HG03378 (cell line): ENCODE results near the gene SACS.

Source experiments
- ATAC-seq: cut with Tn5 transposase; IDR thresholded peaks from one replicate; pipeline ENCODE4 v1.9.1; 2021; ENCODE audit warnings: mild to moderate bottlenecking, moderate library complexity; ENCODE audit not compliant: unreplicated experiment

The SACS gene, protein sequence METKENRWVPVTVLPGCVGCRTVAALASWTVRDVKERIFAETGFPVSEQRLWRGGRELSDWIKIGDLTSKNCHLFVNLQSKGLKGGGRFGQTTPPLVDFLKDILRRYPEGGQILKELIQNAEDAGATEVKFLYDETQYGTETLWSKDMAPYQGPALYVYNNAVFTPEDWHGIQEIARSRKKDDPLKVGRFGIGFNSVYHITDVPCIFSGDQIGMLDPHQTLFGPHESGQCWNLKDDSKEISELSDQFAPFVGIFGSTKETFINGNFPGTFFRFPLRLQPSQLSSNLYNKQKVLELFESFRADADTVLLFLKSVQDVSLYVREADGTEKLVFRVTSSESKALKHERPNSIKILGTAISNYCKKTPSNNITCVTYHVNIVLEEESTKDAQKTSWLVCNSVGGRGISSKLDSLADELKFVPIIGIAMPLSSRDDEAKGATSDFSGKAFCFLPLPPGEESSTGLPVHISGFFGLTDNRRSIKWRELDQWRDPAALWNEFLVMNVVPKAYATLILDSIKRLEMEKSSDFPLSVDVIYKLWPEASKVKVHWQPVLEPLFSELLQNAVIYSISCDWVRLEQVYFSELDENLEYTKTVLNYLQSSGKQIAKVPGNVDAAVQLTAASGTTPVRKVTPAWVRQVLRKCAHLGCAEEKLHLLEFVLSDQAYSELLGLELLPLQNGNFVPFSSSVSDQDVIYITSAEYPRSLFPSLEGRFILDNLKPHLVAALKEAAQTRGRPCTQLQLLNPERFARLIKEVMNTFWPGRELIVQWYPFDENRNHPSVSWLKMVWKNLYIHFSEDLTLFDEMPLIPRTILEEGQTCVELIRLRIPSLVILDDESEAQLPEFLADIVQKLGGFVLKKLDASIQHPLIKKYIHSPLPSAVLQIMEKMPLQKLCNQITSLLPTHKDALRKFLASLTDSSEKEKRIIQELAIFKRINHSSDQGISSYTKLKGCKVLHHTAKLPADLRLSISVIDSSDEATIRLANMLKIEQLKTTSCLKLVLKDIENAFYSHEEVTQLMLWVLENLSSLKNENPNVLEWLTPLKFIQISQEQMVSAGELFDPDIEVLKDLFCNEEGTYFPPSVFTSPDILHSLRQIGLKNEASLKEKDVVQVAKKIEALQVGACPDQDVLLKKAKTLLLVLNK (N-terminal part only)

DNA sequence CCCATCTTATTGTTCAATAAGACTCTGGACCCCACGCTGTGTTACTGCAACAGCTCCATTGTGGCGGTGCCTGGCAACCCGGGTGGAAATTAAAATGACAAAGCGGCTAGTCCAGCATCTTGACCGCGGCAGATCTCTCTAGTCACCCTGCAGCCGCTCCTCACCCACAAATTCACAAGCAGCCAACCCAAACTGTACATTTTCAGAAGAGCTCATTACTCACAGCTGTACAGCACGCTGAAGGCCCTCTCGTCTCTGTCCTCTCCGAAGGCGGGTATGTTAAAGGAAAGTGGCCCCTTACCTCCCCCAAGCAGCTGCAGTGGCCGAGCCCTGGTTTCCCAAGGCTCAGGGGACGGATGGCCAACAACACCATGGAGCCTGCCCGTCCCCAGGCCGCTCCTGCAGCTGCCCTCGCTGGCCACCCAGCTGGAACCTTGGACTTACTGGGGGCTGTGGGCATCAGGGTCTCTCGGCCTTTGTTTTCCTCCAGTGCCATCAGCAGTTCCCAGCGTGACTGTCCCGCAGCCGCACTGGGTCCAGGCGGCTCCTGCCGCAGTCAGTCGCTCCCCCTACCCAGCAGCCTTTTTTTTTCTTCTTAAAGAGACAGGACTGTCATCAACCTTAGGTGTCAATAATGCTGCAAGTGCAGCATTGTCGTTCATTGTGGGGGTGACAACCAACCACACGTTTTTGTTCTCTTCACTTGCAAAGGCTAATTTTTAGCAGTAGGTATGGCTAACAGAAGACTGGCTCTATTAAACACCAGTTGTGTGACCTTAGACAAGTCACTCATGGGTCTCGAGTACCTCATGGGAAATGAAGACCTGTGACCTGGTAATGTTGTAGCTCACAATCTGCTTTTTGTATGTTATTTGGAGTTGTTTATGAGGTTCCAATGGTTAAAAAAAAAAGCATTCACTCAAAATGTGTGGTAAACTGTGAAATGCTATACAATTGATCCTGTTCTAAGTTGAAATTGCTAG, at the start of gene SACS:
SACS (minus strand) TSS at position 532 of the 983 bp plus-strand sequence. CDS start 22,463 bp downstream, outside the sequence.
- ATAC-seq: no peak

DNA sequence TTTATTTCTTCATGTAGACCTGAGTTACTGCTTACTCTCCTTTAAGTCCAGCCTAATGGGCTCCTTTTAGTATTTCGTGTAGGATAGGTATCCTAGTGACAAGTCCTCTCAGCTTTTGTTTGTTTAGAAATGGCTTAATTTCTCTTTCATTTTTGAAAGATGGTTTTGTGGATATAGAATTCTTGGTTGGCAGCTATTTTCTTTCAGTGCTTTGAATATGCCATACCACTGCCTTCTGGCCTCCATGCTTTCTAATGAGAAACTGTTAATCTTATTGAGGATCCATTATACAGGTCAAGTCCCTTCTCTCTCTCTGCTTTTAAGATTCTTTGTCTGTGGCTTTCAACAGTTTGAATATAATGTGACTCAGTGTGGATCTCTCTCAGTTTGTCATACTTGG, 46.8 kb upstream of the SACS start:
- no peak for ATAC-seq

DNA sequence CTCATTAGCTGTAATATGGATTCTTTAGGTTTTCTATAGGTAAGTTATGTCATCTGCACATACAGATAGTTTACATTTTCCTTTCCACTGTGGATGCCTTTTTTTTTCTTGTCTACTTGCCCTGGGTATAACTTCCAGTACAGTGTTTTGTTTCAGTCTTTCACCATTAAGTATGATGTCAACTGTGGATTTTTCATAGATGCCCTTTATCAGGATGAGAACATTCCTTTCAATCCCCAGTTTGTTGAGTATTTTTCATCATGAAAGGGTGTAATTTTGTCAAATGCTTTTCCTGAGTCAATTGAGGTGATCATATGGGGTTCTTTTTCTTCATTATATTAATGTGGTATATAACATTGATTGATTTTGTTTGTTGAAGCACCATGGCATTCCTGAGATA, 43.6 kb upstream of the SACS start:
- ATAC-seq: no peak

DNA sequence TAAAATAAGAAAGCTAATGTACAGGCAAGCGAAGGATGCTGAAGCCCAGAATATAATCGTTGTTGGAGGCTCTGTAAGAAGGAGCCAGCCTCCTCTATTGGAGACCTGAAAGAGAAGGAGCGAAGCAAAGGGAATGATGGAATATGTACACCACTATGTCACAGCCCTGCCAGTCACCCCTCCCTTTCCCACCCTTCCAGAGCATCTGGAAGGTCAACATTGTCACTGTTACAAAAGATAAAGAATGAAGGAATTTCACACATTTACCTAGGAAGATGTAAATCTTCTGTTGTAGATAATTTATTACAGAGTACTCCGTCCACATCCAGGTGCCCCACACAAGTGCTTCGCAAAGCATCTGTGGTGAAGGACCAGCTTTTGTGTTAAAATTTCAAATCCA, 39.7 kb upstream of the SACS start:
- ATAC-seq: no peak

DNA sequence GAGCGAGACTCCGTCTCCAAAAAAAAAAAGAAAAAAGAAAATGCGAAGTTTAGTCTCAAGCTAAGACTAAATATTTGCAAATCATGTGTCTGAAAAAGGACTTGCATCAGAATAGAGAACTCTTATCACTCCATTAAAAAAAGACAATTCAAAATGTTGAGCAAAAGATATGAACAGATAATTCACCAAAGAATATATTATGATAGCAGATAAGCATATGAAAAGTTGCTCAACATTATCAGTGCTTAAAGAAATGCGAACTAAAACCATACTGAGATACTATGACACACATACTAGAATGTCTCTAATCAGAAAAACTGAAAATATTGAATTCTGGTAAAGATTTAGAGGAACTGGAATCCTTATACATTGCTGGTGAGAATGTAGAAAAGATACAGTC, 38.7 kb upstream of the SACS start:
- no peak for ATAC-seq

DNA sequence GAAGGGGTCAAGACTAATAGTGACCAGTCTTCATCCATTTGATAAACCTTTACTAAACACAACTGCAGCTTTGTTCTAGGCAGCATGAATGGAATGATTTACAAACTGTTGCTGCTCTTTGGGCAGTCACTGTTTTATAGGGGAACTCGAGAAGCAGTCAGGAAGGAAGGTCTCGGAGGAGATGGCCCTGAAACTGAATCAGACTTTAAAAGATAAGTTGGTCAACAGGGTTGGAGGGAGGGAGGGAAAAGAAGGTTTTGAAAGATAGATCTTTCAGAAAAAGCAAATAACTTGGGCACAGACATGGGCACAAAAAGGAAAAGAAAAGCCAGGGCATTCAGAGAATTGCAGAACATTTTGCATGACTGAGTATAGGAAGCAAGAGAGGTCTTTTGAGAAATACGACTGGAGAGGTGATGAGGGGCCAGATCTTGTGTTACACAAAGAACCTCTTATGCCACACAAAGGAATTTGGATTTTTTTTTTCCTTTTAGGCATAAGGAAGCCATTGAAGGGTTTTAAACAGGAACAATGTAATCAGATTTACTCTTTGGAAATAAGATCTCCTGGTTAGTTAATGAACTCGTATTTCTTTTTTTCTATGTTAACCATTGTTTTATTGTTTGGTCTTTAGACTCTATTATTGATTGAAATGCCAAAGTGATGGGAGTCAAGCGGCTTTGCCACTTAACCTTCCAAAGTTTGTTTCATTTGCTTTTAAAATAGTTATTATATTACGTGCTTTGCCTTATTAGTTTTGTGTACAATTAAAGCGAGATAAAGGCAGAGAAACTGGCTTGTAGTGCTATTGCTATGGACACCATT, 37.5 kb upstream of the SACS start:
- no peak for ATAC-seq

DNA sequence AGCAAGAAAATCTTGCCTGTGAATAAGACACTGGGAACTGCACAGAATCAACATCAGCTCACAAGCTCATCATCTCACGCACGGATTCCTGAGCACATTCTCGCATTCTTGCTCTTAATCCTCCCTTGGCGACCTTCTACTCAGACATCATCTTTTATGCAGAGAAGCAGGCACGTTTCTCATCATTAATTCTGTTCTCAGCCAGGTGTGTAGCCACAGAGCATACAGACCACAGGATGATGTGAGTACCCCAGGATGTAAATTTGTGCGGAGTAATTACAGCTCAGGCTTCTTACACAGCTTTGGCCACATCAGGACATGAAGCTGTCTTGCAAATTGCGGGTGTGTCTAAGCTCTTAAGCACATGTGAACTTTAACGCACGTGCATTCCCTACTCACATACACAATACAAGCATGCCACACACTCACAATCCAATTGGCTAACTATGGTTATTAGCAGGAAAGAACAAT, 36.5 kb upstream of the SACS start:
- ATAC-seq: no peak

DNA sequence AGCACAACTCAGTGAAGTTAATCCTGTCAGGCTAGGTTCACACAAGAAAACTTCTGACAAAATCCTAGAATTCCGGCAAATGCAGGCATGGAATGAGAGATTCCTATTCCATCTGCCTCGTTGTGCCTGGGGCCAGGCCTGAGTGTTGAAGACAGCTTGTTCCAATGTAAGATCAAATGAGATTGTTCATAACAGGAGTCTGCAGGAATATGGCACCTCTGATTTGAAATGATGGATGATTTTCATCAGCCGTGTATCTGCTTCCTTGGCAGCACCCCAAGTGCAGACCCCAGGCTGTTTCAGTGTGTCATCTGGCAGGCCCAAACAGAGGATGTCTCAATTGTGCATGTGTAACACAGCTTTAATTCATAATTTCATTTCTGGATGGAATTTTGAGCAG, 35.3 kb upstream of the SACS start:
- no peak for ATAC-seq

DNA sequence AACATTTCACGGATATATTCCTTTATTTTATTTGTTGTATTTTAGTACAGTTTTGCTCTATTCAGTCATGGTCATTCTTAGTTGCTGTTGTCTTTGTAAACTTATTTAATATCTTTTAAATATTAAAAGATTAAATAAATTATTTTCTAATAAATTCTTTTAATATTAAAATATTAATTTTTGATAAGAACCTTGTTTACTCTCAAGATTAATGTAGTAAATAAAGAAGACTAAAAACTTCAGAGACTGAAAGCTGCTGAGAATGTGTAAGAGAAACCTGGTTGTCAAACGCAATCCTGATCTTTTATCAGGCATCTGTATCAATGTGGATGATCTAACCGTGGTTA, 34.4 kb upstream of the SACS start:
- ATAC-seq: no peak

DNA sequence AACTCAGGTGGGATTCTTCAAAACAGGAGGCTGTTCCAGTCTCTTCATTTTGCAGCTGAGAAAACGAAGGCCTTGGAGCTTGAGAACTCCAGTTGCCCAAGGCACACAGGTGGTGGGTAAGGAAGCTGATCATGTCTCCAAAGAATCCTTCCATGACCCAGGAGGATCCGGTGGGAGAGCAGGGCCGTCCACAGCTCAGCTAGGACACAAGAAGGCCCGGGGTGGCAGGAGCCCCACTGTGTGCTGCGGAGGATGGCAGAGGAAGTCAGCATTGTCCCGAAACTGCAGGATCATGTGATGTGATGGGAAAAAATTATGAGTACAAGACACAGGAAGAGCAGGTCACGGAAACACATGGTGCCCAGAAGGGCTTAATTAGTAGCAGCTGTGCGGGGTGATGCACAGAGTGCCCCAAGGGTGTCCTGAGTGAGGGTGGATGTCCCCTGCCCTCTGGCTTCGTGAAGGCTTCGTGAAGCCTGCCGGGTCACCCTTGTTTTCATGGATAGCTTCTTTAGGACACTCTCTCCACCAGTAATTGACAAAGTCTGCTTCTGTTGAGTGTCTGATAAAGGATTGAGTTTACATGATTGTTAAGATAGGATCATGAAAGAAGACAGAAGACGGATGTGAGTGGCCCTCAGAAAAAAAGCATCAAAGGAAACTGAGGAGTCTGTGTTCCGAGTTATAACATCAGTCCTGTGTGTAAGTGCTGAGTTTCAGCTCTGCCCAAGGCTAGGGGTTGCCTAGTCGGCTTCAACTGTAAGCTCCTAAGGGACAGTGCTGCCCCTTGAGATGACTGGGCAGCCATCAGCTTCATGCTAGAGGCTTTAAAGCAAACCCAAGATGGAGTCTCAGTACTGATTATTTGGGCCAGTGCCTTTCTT, 33.8 kb upstream of the SACS start:
- ATAC-seq: no peak

DNA sequence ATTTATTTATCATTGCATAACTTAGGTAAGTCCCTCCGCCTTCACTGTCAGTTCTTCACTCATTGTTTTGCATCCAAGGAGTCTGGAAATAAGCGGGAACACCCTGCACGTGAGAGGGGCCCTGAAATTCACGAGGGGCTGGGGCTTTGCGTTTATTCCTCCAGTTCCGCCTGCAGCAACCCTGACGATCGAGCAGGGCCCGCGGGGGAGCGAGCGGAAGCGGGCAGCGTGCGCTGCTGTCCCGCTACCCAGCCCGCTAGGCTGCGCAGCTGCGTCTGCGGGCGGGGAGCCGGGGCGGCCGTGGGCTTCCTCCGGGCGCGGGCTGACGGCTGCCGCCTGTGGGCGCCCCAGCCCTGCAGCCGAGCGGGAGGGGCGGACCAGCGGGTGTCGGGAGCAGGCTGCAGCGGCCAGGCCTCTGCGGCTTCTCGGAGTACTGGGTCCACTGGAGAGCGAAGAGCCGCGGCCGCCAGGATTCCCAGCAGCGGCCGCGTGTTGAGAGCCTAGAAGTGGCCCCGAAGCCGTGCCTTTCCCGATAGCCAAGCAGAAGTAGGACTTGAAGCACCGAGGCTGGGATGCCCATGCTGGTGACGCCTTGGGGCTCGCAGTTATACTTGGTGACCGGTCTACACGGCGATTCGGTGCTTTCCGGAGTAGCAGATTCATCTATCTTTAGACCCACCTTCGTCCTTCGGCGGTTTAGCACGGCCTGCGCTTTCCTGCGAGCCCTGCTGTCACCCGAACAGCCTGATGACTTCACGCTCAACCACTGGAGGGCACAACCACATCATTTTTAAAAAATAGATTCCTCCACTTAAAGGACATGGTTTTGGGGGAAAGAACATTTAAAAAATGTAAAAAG, 32.9 kb upstream of the SACS start:
- ATAC-seq: peak; percentile 87

DNA sequence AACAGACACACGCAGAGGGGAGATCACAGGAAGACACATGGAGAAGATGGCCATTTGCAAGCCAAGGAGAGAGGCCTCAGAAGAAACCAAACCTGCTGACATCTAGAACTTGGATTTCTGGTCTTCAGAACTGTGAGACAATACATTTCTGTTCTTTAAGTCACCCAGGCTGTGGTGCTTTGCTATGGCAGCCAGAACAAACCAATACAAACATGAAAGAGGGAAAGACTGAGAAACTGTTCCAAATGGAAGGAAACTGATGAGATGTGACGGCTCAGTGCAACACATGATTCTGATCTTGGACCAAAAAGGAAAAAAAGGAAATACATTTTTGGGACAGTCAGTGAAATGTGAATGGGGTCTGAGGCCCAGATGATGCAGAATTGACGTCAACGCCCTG, 30.2 kb upstream of the SACS start:
- ATAC-seq: no peak

DNA sequence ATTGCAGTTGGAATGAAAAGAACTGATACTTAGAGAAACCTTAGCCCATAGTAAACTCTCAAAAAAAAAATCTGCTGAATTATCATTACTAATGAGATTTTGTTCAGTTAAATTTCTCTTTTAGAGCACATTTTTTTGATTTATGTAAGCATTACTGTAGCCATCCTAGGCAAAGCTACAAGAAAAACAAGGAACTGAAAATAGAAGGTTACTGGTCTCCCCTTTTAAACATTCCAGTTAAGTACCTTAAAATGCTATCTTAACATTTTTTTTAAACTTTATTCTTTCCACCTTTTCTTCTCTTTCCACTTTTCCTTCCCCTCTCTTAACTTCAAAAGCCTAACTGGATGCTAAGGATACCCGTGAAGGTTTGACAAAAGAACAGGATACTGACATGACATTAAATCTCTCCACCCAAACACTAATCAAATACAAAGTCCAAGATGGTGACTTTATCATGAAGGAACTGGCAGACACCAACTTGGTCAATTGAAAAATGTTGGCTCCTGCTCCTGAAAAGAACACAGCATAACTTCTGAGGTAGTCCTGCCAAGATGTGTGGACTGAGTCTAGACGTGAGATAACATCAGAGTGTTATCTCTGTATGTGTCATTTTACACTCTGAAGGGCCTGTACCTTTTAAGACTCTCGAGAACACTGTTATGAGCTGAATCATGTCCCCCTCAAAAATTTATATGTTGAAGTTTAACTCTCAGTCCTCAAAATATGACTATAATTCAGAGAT, 29.5 kb upstream of the SACS start:
- ATAC-seq: no peak

DNA sequence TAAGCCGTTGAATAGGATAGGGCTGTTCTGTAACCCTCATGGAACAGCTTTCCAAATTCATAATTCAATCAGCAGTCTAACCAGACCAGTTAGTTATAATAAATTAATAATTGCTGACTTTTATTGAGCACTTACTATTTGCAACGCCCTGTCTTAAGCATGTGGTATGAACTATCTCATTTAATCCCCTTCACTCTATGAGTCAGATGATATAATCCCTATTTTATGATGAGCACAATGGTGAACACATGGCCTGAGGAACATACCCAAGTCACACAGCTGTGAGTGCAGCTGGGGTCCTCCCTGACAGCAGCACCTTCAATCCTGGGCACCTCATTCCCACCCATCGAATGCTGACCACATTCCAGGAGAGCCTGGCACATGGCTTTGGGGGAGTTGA, 28.0 kb upstream of the SACS start:
- no peak for ATAC-seq

DNA sequence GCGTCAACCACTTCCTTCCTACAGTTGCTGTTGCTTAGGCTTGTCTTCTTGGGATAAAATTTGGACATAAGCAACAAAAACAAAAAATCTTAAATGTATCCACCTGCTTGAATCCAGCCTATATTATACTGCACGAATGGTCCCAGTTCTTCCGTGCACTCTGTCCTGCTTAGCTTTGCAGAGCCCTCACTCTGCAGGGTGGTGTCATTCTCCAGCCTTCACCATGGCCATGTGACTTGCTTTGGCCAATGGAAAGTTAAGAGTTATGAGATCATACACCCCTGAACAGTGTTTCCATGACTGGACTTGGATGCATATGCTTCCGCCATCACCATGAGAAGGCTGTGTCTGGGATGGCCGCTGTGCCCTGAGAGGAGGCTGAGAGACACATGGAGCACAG, 27.4 kb upstream of the SACS start:
- ATAC-seq: no peak

DNA sequence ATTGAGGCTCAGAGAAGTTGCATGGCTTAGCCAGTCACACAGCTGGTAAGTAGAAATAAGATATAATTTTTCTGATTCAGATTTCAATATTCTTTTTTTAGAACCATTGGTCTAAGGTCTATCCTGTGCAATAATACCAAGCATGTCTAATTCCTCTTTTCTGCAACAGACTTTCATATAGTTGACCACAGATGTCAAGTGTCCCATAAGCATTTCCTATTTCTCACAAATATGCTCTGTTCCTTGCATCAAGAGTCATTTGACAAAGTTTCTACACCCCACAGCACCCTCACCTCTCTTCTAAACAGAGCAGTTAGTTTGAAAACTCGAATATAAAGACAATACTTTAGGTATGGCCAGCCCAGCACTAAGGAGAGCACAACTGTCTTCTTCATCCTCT, 26.8 kb upstream of the SACS start:
- peak; percentile 89 for ATAC-seq

DNA sequence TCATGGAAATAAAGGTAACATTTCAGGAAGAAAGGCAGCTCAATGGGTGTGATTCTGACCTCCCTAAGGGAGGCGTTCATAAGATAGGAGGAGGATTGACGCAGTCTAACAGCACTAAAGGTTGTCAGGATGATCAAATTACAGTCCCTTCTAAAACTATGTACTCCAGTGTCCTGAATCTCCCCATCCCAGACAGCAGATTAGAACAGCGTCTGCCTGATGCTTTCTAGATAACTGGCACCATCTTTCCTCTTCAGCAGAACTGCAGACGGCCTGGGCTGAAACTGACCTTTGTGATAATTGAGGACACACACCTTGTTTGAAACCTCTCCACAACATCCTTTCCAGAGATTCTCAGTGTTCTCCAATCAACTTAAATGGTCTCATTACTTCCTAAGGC, 25.5 kb upstream of the SACS start:
- no peak for ATAC-seq
